Body of pancreas (tissue), 4 donors: ENCODE data around the gene TMSB10.

Source experiments
- POLR2A ChIP-seq, 3 donors: fragments of 450-650 bp; IDR thresholded peaks; one replicate each; pipeline ENCODE4 v1.6.1; 2016; ENCODE audit warnings: antibody characterized with exemption in 3 of 3, mild to moderate bottlenecking in 2 of 3
- TF ChIP-seq, protein P1 (sequence below), 7 experiments: fragments of 450-650 bp in 4 of 7; fragments of 200-600 bp in 3 of 7; sonication (generic) in 3 of 7; IDR thresholded peaks; one replicate each; pipeline ENCODE4 v1.5.1; 2016 to 2019; ENCODE audit warnings: antibody characterized with exemption in 7 of 7

DNA sequence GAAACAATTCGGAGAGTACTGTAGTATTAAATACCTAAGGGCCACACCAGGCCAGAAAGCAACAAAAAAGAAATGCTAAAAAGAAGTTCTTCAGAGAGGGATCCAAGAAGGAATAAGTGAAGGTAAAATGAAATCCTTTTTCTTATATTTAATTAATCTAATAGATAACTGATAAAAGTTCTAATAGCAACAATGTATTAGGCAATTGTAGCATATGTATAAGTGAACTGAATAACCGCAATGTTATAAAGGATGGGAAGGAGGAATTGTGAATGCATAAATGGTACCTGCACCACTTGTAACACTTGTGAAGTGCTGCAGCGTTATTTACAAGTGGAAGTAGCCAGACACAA is 21.8 kb downstream of the TMSB10 start:
- TF ChIP-seq, protein P1, sequence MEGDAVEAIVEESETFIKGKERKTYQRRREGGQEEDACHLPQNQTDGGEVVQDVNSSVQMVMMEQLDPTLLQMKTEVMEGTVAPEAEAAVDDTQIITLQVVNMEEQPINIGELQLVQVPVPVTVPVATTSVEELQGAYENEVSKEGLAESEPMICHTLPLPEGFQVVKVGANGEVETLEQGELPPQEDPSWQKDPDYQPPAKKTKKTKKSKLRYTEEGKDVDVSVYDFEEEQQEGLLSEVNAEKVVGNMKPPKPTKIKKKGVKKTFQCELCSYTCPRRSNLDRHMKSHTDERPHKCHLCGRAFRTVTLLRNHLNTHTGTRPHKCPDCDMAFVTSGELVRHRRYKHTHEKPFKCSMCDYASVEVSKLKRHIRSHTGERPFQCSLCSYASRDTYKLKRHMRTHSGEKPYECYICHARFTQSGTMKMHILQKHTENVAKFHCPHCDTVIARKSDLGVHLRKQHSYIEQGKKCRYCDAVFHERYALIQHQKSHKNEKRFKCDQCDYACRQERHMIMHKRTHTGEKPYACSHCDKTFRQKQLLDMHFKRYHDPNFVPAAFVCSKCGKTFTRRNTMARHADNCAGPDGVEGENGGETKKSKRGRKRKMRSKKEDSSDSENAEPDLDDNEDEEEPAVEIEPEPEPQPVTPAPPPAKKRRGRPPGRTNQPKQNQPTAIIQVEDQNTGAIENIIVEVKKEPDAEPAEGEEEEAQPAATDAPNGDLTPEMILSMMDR (IDR thresholded peaks at IDR 0.05) = no peak
- TF ChIP-seq POLR2A (IDR thresholded peaks at IDR 0.05) = no peak
